NOMO-1 treated with dmso at 0.1 percent for 144 hours (cell line): ENCODE data around the gene MAL.

Experiments
- DNase-seq: peaks from one replicate; lab custom pipeline; 2025; ENCODE audit not compliant: unreplicated experiment; lab: John Stamatoyannopoulos, UW

Gene MAL

DNA sequence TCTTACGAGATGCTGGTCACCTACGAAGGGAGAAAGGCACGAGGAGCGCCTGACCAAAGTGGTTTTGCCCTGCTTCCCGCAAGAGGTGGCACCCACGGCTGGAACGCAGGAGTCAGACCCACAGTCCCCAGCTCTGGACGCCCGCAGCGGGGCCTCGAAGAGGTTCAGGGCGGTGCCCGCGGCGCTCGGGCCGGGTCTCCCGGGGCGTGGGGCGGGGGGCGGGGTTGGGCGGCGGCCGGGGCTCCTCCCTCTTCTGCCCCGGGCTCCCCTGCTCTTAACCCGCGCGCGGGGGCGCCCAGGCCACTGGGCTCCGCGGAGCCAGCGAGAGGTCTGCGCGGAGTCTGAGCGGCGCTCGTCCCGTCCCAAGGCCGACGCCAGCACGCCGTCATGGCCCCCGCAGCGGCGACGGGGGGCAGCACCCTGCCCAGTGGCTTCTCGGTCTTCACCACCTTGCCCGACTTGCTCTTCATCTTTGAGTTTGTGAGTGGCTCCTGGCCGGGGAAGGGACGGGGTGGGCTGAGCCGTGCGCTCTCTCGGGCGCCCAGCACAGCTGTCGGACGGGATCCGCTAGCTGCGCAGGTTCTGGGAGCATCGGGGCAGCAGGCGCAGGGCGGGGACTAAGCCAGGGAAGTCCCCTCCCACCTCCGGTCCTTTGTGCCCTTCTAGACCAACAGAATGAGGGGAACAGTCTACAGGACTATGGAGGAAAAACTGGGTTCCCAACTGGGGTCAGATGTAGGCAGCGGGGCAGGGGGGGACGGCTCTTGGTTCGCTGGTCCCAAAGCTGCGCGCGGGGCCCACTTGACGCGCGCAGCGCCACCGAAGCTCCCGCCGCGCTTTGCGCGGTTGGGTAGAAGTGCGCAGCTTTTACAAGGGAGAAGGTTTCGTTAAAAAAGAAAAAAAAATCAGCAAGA, at the start of gene MAL:
MAL (plus strand) TSS at position 303 of the 914 bp plus-strand sequence; CDS start at position 388, 85 bp downstream.
- DNase-seq, result no peak

DNA sequence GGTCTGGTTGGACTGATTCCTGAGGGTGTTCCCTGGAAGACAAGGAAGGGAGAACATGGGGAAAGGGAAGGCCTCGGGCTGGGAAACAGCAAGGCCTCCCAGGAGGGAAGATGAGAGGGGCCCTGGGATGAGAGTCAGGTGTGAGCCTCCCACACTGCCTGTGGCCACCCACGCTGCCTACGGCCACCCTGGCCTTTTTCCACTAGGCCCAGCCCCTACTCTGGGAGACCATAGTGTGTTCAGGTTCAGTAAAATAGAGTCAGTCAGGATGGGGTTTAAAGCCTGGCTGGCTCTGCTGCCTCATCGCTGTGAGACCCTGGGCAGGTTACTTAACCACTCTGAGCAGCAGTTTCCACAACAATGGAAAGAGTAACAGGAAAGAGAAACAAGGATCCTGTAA, 47.7 kb upstream of the MAL start:
- no peak for DNase-seq

DNA sequence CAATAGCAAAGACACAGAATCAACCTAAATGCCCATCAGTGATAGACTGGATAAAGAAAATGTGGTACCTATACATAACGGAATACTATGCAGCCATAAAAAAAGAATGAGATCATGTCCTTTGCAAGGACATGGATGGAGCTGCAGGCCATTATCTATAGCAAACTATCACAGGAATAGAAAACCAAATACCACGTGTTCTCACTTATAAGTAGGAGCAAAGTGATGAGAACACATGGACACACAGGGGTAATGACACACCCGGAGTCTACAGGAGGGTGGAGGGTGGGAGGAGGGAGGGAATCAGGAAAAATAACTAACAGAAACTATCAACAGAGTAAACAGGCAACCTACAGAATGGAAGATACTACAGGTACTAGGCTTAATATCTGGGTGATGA, 46.6 kb upstream of the MAL start:
- no peak for DNase-seq

- DNase-seq, result no peak
These were observed 45.8 kb upstream of the MAL start for GRCh38 chr2:94979406-94980375.

- no peak for DNase-seq
These were observed 45.1 kb upstream of the MAL start for GRCh38 chr2:94980406-94980805.

GRCh38 chr2:94982156-94982555, 43.4 kb upstream of the MAL start:
- no peak for DNase-seq

DNA sequence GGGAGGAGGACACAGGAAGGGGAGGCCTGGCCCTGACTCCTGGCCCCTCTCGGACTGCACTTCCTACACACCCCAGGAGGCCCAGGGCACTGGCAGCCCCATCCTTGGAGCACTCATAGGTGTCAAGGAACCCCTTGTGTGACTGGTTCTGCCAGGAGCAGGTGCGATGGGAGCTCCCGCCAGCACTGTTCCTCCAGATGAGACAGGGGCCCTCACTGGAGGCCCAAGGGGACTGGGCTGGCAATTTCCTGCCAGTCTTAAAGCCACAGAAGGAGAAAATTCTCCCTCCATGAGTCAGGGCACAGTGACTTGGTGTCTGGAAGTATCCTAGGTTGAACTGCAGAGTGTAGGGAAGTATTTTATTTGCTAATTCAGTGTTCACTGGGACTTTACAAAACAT, 42.8 kb upstream of the MAL start:
- DNase-seq, result no peak

GRCh38 chr2:94984964-94985575, 40.4 kb upstream of the MAL start:
- DNase-seq, result no peak

GRCh38 chr2:94985636-94986035, 39.9 kb upstream of the MAL start:
- no peak for DNase-seq

GRCh38 chr2:94986392-94986963, 39.0 kb upstream of the MAL start:
- DNase-seq, result no peak

DNA sequence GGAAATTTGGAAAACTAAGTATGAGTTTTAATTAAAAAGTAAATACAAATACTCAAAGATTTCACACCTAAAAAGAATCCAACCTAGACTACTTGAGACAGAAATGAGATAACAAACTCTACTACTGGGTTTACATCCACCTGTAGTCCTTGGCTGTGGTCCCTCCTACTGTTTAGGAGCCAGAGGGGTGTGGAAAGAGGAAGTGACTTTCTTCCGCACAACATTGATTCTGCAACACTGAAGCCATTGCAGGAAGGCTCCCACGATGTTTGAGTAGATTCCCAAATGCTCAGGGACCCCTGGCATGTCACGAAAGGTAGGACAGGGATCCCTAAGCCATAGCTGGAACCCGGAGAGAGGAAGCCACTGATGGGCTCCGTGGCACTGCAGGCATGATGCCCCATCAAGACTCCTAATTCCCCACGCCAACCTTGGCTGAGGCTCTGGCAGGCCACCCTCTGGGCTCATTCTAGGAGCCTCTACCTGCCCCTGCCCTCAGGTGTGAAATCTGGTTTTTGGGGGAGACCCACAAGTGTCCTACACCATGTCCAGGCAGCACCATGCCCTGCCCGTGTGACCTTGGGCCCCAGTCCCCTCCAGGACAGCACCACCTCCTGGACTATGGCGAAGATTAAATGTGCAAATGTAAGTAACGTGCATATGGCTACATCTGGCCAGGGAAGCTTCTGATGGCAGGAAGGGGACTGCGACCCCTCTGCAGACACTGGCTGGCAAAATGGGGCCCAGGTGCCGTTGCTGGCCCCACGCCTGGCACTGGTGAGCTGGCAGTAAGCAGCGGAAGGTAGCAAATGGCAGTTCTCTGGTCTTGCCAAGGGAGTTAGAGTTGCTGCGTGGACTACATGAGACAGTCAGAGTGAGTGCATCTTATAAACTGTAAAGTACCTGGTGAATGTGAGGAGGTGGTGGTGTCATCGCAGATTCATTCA, 38.2 kb upstream of the MAL start:
- no peak for DNase-seq

DNA sequence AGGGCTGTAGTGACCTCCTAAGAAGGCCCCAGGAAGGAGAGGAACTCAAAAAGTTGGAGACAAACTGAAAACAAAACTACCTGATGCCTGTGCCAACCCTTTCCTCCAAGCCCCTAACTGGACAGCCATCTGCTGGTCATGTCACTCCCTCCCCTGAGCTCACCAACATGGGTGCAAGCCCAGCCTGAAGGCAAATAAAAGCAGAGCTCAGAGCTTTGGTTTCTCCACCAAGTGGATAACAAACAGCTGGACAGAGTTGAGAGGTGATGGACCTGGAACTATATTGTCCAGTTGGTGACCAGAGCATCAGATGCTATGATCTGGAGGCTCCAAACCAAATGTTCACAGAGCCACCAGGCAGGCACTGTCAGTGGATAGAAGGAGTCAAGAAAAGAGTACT, 34.6 kb upstream of the MAL start:
- no peak for DNase-seq

DNA sequence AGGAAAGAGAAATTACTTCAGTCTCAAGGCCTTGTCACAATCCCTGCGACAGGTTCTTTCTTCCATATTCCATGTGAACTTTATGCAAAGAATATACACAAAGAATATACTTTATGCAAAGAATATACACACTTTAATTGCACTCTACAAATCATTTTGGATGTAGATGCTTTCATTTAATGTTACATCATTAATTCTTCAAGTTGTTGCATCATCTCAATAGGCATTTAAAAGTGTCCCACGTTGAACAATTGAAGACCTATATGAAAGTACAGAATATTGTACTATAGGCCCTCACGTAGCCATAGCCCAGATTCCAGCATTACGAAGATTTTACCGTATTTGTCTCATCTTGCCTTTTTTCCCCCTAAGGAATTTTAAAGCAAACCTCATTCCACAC, 33.1 kb upstream of the MAL start:
- DNase-seq, result no peak

DNA sequence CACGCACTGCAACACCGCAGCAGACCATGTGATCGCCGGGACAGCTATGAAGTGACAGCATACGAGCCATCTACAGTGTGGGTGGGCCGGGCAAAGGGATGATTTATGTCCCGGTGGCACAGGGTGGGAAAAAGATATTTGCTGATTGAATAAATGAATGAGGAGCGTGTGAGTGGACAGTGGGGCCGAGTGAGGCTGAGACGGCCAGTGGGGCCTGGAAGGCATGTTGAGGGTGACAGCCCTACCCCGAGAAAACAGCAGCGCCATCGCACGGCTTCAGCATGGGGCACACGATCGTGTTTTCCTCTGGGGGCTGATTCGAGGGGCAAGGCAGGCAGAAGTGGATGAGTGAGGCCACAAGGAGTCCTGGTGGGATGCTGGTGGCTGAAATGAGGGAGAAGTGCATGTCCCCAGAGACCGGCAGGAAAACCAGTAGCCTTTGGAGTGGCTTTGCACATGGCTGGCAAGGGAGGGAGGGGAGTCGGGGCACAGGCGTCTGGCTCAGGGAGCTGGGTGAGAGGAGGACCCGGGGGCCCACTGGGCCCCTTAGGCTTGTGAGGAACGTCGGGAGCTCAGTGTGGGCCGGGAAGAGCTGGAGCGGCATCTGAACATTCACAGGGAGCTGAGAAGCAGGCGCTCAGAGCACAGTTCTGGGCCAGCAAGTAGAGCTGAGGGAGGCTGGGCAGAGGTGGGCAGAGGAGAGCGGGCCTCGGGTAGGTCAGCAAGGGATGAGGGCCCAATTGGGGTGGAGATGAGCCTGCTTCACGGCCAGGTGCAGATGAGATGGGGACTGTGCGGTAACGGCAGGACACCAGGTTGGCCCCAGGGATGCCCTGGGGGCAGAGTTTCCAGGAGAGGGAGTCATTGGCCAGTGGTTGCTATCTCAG, 32.1 kb upstream of the MAL start:
- no peak for DNase-seq

DNA sequence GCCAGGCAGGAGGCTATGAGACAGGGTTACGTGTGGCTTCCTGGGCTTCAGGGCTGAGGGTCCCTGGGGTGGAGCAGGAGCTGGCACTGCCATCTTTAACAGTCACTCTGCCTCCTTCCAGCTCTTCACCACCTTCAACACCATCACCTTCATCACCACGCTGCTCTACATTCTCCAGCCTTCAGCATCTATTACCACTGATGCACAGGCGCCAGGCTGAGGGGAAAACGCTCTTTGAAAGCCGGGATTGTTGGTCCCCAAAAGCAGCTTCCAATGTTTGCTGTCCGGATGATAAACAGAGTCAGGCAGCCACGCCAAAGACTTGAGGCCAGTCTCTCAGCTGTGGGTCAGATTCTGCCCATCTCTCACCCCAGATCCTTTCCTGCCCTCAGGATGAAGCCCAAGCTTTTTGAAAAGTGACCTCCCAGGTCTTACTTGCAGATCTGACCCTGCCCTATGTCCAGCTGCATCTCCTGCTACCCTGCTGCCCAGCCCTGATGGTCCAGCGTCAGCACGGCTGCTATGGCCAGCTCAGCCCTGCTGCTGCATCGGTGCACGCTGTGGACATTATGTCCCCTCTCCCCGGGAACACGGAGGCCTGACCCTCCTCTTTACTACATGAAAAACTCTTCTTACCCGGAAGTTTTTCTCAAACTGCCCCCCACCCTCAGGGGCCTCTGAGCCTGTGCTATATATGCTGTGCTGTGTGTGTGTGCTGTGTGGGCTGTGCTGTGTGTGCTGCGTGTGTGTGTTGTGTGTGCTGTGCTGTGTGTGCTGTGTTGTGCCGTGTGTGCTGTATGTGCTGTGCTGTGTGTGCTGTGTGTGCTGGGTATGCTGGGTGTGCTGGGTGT, 31.2 kb upstream of the MAL start:
- no peak for DNase-seq

DNA sequence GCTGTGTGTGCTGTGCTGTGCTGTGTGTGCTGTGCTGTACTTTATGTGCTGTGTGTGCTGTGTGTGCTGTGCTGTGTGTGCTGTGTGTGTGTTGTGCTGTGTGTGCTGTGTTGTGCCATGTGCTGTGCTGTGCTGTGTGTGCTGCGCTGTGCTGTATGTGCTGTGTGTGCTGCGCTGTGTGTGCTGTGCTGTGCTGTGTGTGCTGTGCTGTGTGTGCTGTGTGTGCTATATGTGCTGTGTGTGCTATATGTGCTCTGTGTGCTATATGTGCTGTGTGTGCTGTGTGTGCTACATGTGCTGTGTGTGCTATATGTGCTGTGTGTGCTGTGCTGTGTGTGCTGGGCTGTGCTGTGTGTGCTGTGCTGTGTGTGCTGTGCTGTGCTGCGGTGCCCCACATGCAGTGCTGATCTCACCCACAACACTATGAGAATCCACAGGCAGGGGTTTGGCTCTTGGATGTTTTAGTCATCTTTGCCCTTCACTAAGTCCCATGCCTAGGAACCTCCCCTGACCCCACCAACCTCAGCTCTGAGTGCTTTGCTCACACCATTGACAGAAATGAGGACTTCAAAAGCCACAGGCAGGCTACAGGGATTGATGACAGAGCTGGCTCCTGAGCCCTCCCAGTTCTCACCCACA, 30.5 kb upstream of the MAL start:
- no peak for DNase-seq

DNA sequence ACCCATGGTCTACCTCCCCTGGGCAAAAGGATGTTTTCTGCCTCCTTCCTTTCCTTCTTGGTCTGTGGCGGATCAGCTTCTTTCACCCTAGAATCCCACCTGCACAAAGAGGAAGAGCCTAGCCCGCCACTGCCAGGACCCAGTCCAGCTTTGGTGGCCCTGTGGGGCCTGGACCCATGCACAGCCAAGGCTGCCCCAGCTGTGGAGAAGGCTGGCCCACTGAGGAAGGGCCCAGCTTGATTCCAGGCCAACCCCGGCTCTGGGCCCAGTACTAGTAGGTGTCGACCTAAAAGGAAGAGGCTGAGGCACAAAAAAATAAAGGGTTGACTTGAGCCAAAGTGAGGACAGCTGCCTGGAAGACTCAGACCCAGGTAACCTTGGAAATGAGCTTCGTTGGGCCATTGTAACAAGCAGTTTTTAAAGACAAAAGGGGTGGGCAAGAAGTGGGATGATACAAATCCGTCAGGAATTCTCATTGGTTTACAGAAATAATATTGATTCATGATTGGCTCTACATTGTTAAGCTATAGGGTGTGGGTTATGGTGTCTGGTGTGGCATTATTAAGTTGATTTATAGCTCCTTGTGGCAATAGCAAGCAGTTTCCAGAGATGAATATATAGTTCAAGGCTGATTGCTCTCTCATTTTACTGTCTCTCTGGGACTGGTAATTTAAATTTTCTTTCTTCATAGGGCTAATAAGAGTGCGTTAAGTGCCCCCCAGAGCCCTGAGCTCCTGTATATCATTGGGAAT, 29.8 kb upstream of the MAL start:
- no peak for DNase-seq
